NT2/D1 (cell line): ENCODE measurements around the gene UBR1.
"Not testable (repeated sequence)": the region's sequence is repeated elsewhere in the genome, so short reads cannot be mapped to it uniquely, and the experiment has no call there.

Experiments
- SUZ12 ChIP-seq: IDR thresholded peaks from 2 replicates; pipeline ENCODE4 v1.6.1; 2011; ENCODE audit not compliant: insufficient read length, insufficient read depth; ENCODE audit errors: extremely low read depth
- YY1 ChIP-seq: IDR thresholded peaks from 2 replicates; pipeline ENCODE4 v1.6.1; 2011; ENCODE audit not compliant: insufficient read length, insufficient read depth
- ZNF274 ChIP-seq: IDR thresholded peaks from 2 replicates; pipeline ENCODE4 v1.6.1; 2011; ENCODE audit warnings: mild to moderate bottlenecking, low read depth, low read length

GRCh38 chr15:42948898-42949297, 156.9 kb downstream of the UBR1 start:
- TF ChIP-seq SUZ12, ZNF274, YY1: not testable (repeated sequence)
